ENCODE measurements around the gene AAGAB. TPM values are rescaled to one million over a fixed set of nuclear protein-coding genes. Genes with fewer than 3 reads are reported as not detected.

The AAGAB gene
- total RNA-seq, 1 experiment from 2014 or later, result 52.0 TPM

- RAD21 ChIA-PET (ENCODE audit: low non-redundant PET in 1 of 2, low total read pairs in 2 of 2, uncharacterized antibody in 2 of 2, unreplicated experiment in 2 of 2), result no interaction called here
- intact Hi-C loops (cut with micrococcal nuclease), result no loop called here
These were observed 35.2 kb downstream of the AAGAB start for GRCh38 chr15:67219288-67219687.

More at GRCh38 chr15:67219288-67219687, 35.2 kb downstream of the AAGAB start:
- no peaks in the 10 kb centered on the region for H4K20me1 ChIP-seq (ENCODE audit: insufficient read depth)
- ATAC-seq (no peak), DNase-seq (ENCODE audit: low read depth, low spot score) (no peak)
- CTCF ChIA-PET, result no interaction called here
- POLR2A ChIA-PET, result no interaction called here
- no peak overlapping the region for H3K4me3 ChIP-seq (replicated peaks in 1 of 2; ENCODE audit: low read depth in 1 of 2, low read length in 2 of 2)
- H3K9me3 ChIP-seq (ENCODE audit: control insufficient read depth in 1 of 2, insufficient read depth in 1 of 2, low read depth in 1 of 2, low read length in 2 of 2), result no peaks in the 10 kb centered on the region
- no peaks in the 10 kb centered on the region for H3K4me1 ChIP-seq (ENCODE audit: control insufficient read depth in 1 of 2, insufficient read depth in 2 of 2, low read length in 2 of 2)
- H2AFZ ChIP-seq (ENCODE audit: low read depth, low read length, poor library complexity, severe bottlenecking), result no peak overlapping the region
- no peak overlapping the region for H3K4me2 ChIP-seq (ENCODE audit: low read length)
- H3K27ac ChIP-seq (ENCODE audit: low read depth, low read length), result no peak overlapping the region
- no peak overlapping the region for H3K9ac ChIP-seq (ENCODE audit: low read length)
- no peaks in the 10 kb centered on the region for H3K9me2 ChIP-seq (ENCODE audit: insufficient read depth)
- peaks cover 10% of the 10 kb centered on the region for H3K79me2 ChIP-seq (ENCODE audit: insufficient read depth, low read length)
- TF ChIP-seq CBX3 (IDR thresholded peaks at IDR 0.05; ENCODE audit: low read depth) (no peak), REST (IDR thresholded peaks at IDR 0.05; ENCODE audit: low read depth) (no peak), CTCF (IDR thresholded peaks at IDR 0.05 in 2 of 3, conservative IDR thresholded peaks at IDR 0.05 in 1 of 3; ENCODE audit: borderline replicate concordance in 1 of 3, insufficient read depth in 1 of 3, low read depth in 2 of 3, low read length in 2 of 3) (no peak)
- H3K27me3 ChIP-seq (ENCODE audit: insufficient read depth, low read length), result no peaks in the 10 kb centered on the region
- no peaks in the 10 kb centered on the region; a peak in 1 of 4 replicates for H3K36me3 ChIP-seq (ENCODE audit: control insufficient read depth in 1 of 2, insufficient read depth in 2 of 2, low read length in 2 of 2)
- no TSS peak for BruUV-seq (replicated peaks)

Measured in HCT116 (cell line).